Mucosa of stomach (tissue), 1 donor: ENCODE measurements around the gene SYNGR2.

Experiments
- H3K27me3 ChIP-seq: one replicate; pipeline ENCODE4 v1.7.0; 2013; ENCODE audit warnings: mild to moderate bottlenecking, low read length; ENCODE audit not compliant: control insufficient read depth, insufficient read depth
- H3K36me3 ChIP-seq: one replicate; pipeline ENCODE4 v1.7.0; 2013; ENCODE audit warnings: low read length; ENCODE audit not compliant: control insufficient read depth, insufficient read depth
- H3K4me1 ChIP-seq: one replicate; pipeline ENCODE4 v1.7.0; 2013; ENCODE audit warnings: mild to moderate bottlenecking, low read length; ENCODE audit not compliant: control insufficient read depth, insufficient read depth
- H3K4me3 ChIP-seq: one replicate; pipeline ENCODE4 v1.7.0; 2013; ENCODE audit warnings: low read length
- H3K9ac ChIP-seq: one replicate; pipeline ENCODE4 v1.7.0; 2013; ENCODE audit warnings: mild to moderate bottlenecking, low read length, moderate library complexity
- H3K9me3 ChIP-seq: one replicate; pipeline ENCODE4 v1.7.0; 2013; ENCODE audit warnings: mild to moderate bottlenecking, low read length, moderate library complexity; ENCODE audit not compliant: control insufficient read depth
- donor health status: Pancreatic carcinoma.

The SYNGR2 gene

DNA sequence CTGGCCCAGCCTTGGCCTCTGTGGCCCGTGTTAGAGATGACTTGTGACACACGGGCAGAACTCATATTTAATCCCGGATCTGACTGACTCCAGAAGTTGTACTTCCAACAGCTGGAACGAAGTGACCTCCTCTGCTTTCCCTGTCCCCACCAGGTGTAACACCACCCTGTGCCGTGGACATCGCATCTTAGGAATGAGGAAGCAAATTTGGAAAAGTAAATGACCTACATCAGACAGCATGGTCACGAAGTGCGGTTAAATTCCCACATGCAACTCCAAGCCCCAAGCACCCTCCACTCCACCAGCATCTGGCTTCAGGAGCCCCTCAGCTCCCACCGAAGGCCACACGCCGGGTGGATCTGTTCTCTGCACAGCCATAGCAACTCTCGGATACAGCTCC lies 15.5 kb downstream of the SYNGR2 start:
- H3K4me1 ChIP-seq: peaks cover 66% of the 10 kb centered on the region
- H3K9ac ChIP-seq: no peak overlapping the region
- H3K4me3 ChIP-seq: no peak overlapping the region
- no peaks in the 10 kb centered on the region for H3K27me3 ChIP-seq
- no peaks in the 10 kb centered on the region for H3K9me3 ChIP-seq
- H3K36me3 ChIP-seq: no peaks in the 10 kb centered on the region

DNA sequence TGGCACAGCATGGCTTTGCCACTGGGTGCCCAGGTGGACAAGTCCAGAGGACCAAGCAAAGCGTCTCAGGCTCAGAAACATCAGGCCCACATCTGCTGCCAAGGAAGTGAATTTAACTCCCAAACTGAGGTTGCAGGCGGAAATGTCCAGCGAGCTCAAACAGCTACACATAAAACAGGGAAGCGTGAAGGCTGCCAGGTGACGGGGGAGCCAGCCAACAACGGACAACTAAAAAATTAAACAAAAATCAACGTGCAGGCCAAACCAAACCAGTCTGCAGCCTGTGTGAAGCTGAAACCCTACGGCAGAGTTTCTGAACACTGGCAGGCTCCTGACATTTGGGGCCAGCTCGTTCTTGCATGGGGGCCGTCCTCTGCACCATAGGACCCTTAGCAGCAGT lies 16.0 kb downstream of the SYNGR2 start:
- H3K4me3 ChIP-seq: no peak overlapping the region

GRCh38 chr17:78184868-78185267 lies 16.5 kb downstream of the SYNGR2 start:
- Histone ChIP-seq H3K4me3 (no peak overlapping the region), H3K4me1 (peaks cover 56% of the 10 kb centered on the region), H3K27me3 (no peaks in the 10 kb centered on the region), H3K36me3 (no peaks in the 10 kb centered on the region), H3K9ac (no peak overlapping the region), H3K9me3 (no peaks in the 10 kb centered on the region)

More for the DNA sequence above, 16.0 kb downstream of the SYNGR2 start:
- Histone ChIP-seq H3K9me3 (no peaks in the 10 kb centered on the region), H3K27me3 (no peaks in the 10 kb centered on the region), H3K36me3 (no peaks in the 10 kb centered on the region), H3K9ac (no peak overlapping the region), H3K4me1 (peaks cover 61% of the 10 kb centered on the region)

- no peaks in the 10 kb centered on the region for H3K9me3 ChIP-seq
- no peaks in the 10 kb centered on the region for H3K27me3 ChIP-seq
- H3K9ac ChIP-seq: no peak overlapping the region
- H3K36me3 ChIP-seq: peaks cover 5% of the 10 kb centered on the region
- H3K4me3 ChIP-seq: no peak overlapping the region
- peaks cover 50% of the 10 kb centered on the region for H3K4me1 ChIP-seq
These were observed 17.8 kb downstream of the SYNGR2 start for GRCh38 chr17:78185981-78186691.

GRCh38 chr17:78186692-78187595 lies 18.6 kb downstream of the SYNGR2 start, which contains the start of the genes AFMID and TK1:
Gene AFMID (plus strand): TSS chr17:78187362. CDS start chr17:78187371, 9 bp downstream.
Gene TK1 (minus strand): TSS chr17:78187052. CDS start chr17:78186994, 58 bp downstream.
- Histone ChIP-seq H3K9ac (peak within 1 kb of the TSS; percentile 59), H3K9me3 (no peaks in the 10 kb centered on the region), H3K36me3 (peaks cover 5% of the 10 kb centered on the region), H3K27me3 (no peaks in the 10 kb centered on the region), H3K4me1 (peaks cover 45% of the 10 kb centered on the region), H3K4me3 (peak within 1 kb of the TSS; percentile 77)

GRCh38 chr17:78196716-78197115 lies 28.3 kb downstream of the SYNGR2 start:
- Histone ChIP-seq H3K27me3 (no peaks in the 10 kb centered on the region), H3K9me3 (no peaks in the 10 kb centered on the region), H3K9ac (no peak overlapping the region), H3K4me1 (peaks cover 9% of the 10 kb centered on the region), H3K36me3 (no peaks in the 10 kb centered on the region), H3K4me3 (no peak overlapping the region)

GRCh38 chr17:78197147-78197832 lies 28.9 kb downstream of the SYNGR2 start:
- no peak overlapping the region for H3K9ac ChIP-seq
- H3K36me3 ChIP-seq: no peaks in the 10 kb centered on the region
- no peaks in the 10 kb centered on the region for H3K9me3 ChIP-seq
- no peaks in the 10 kb centered on the region for H3K27me3 ChIP-seq
- H3K4me1 ChIP-seq: peaks cover 9% of the 10 kb centered on the region
- no peak overlapping the region for H3K4me3 ChIP-seq

- Histone ChIP-seq H3K4me3 (no peak overlapping the region), H3K4me1 (peaks cover 9% of the 10 kb centered on the region), H3K9ac (no peak overlapping the region), H3K9me3 (no peaks in the 10 kb centered on the region), H3K36me3 (no peaks in the 10 kb centered on the region), H3K27me3 (no peaks in the 10 kb centered on the region)
These were observed 32.1 kb downstream of the SYNGR2 start for GRCh38 chr17:78200451-78200850.

DNA sequence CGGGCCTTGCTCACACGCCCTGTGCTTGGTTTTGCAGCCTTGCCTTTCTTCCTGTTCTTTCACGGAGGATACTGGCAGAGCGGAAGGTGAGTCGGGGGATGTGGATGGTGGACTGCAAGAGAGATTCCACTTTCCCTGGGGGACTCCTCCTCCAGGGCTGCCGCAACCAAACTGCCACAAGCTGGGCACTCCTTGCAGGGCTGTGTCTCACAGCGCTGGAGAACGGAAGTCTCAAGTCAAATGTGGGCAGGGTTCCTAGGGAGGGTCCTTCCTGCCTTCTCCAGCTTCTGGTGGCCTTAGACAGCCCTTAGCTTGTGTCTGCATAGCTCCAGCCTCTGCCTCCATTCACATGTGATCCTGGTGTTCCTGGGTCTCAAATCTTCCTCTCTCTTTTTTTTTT lies 34.3 kb downstream of the SYNGR2 start:
- H3K4me1 ChIP-seq: peaks cover 9% of the 10 kb centered on the region
- H3K9ac ChIP-seq: no peak overlapping the region
- no peaks in the 10 kb centered on the region for H3K9me3 ChIP-seq
- H3K27me3 ChIP-seq: no peaks in the 10 kb centered on the region
- H3K36me3 ChIP-seq: no peaks in the 10 kb centered on the region
- no peak overlapping the region for H3K4me3 ChIP-seq

- no peaks in the 10 kb centered on the region for H3K27me3 ChIP-seq
- H3K4me3 ChIP-seq: no peak overlapping the region
- peaks cover 2% of the 10 kb centered on the region for H3K4me1 ChIP-seq
- H3K9me3 ChIP-seq: no peaks in the 10 kb centered on the region
- no peak overlapping the region for H3K9ac ChIP-seq
- H3K36me3 ChIP-seq: no peaks in the 10 kb centered on the region
These were observed 36.2 kb downstream of the SYNGR2 start for GRCh38 chr17:78204387-78205123.

GRCh38 chr17:78205124-78205775 lies 36.9 kb downstream of the SYNGR2 start:
- Histone ChIP-seq H3K9me3 (no peaks in the 10 kb centered on the region), H3K27me3 (no peaks in the 10 kb centered on the region), H3K4me1 (no peaks in the 10 kb centered on the region), H3K4me3 (no peak overlapping the region), H3K9ac (no peak overlapping the region), H3K36me3 (no peaks in the 10 kb centered on the region)
